ENCODE measurements around the gene ZNF442. TPM values are rescaled to one million over a fixed set of nuclear protein-coding genes. Genes with fewer than 3 reads are reported as not detected.
"Not testable (repeated sequence)": the region's sequence is repeated elsewhere in the genome, so short reads cannot be mapped to it uniquely, and the experiment has no call there.

The ZNF442 gene
- 4.3 TPM for total RNA-seq
- long read RNA-seq, result 0 reads

DNA sequence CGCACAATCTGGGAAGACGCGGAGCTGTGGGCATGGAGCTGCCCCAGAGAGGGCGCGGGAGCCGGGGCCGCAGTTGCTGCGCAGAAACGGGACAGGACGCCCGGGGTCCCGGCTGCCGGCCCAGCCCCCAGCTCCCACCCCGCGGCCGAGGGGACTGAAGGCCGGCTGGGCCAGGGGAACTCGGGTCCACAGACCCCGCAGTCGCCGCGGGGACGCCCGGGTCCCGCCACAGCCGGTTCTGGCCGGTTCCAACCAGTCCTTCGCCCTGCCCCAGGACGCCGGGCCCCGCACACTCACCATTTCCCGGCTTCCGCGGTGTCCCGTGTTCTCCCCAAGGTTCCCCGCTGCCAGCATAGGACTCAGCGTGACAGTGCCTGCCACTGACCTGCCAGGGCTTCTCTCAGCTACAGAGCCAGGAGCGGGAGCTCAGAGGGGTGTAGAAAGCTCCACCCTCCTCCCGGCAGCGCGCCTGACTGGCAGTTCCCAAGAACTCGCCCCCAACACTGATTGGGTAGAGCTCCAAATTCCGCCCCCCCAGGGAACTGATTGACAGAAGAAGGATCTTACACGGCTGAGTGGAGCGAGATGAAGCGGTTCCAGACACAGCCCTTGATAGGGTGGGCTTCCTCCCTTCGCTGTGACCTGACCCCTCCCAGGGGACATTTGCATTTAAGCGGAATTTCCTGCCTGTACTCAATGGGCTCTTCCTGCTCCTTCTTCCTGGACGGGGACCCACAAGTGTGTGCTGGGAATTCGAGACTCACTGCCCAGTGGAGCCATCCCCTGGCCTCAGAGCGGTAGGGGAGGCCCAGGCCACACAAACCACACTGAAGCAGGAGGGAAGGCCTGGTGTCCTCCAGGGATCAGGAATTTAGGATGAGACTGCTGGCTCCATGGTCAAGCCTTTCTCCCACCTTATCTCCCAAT lies at the start of gene ZNF442:
Gene ZNF442 (minus strand): TSS at position 448 of the 927 bp plus-strand sequence. CDS start 2,052 bp downstream, outside the sequence.
- intact Hi-C loops (cut with DNase I), result loop anchor here (1.0 to 10.0 kb wide), 4 partner anchors 33 to 201 kb away; partner anchors contain the start of genes ZNF136, ZNF44 and ZNF563
- DNase-seq (ENCODE audit: low spot score), result peak; percentile 97

DNA sequence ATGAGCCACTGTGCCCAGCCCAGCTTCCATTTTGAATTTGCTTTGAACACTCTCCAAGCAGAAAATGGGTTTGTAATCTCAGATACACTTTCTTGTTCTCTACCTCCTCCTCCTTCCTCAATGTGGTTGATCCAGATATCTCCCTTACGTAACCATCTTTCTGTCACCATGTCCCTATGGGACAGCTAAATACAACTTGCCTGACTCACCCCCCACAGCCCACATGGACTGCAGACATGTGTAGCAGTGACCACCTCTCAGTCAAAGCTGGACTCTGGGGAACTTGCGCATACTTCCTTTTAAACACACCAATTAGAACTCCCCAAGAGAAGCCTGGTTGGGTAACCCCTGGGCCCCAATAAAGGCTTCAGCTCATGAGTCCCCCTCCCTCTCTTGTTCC lies 46.4 kb upstream of the ZNF442 start:
- no peak for DNase-seq (ENCODE audit: low spot score)
- intact Hi-C loops (cut with DNase I), result no loop called here

GRCh38 chr19:12400633-12401502 lies 35.4 kb upstream of the ZNF442 start, which contains the start of gene ZNF799:
TSS of gene ZNF799 (minus strand) at chr19:12401271. CDS start at chr19:12401070, 201 bp downstream.
- intact Hi-C loops (cut with DNase I), result loop anchor here (2.0 kb wide), 2 partner anchors 40 to 96 kb away; partner anchors contain the start of gene ZNF443
- peak; percentile 99 for DNase-seq (ENCODE audit: low spot score)

- not testable (repeated sequence) for DNase-seq (ENCODE audit: low spot score)
- intact Hi-C loops (cut with DNase I), result loop anchor here (2.0 kb wide), 2 partner anchors 41 to 97 kb away; partner anchors contain the start of gene ZNF443
Observed at GRCh38 chr19:12399901-12400632, 34.6 kb upstream of the ZNF442 start.

DNA sequence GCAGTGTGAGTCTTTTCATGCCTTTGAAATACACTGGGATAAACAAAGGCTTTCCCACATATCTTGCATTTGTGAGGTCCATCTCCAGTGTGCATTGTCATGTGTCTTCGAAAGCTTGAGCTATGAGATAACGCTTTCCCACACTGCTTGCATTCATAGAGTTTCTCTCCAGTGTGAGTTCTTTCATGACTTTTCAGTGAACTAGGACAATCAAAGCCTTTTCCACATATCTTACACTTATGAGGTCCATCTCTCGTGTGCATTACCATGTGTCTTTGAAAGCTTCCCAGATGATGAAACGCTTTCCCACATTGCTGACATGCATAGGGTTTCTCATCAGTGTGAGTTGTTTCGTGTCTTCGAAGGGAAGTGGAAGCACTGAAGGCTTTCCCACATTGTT lies 25.7 kb upstream of the ZNF442 start:
- intact Hi-C loops (cut with DNase I); DNase-seq (ENCODE audit: low spot score): not testable (repeated sequence)

DNA sequence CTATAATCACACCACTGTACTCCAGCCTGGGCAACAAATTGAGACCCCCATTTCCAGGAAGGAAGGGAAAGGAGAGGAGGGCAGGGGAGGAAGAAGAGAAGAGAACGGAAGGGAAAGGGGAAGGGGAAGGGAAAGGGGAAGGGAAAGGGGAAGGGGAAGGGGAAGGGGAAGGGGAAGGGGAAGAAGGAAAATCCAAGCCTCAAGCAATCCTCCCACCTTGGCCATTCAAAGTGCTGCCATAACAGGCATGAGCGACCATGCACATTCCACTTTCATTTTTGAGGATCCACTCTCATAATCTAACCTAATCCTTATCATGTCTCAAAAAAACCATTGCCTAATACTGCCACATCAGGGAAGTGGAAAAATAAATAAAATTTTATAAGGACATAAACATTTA lies 20.9 kb upstream of the ZNF442 start:
- intact Hi-C loops (cut with DNase I); DNase-seq (ENCODE audit: low spot score): not testable (repeated sequence)

DNA sequence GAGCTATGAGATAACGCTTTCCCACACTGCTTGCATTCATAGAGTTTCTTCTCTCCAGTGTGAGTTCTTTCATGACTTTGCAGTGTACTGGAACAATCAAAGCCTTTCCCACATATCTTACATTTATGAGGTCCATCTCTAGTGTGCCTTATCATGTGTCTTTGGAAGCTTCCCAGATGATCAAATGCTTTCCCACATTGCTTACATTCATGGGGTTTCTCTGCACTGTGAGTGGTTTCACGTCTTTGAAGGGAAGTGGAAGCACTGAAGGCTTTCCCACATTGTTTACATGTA lies 14.9 kb upstream of the ZNF442 start:
- DNase-seq (ENCODE audit: low spot score), result no peak
- intact Hi-C loops (cut with DNase I), result no loop called here

- intact Hi-C loops (cut with DNase I), result no loop called here
- DNase-seq (ENCODE audit: low spot score), result no peak
Observed at GRCh38 chr19:12379732-12380443, 14.4 kb upstream of the ZNF442 start.

DNA sequence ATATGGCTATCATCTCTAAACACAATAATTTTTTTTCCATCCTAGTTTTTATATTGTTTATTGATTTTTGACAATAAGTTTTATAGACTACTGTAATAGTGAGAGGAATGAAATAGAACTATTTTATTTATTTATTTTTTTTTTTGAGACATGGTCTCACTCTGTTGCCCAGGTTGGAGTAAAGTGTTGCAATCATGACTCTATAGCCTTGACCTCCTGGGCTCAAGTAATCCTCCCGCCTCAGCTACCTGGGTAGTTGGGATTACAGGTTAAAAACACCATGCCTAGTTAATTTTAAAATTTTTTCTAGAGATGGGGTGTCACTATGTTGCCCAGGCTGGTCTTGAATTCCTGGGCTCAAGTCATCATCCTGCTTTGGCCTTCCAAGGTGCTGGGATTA lies 8.5 kb upstream of the ZNF442 start:
- DNase-seq (ENCODE audit: low spot score), result no peak
- intact Hi-C loops (cut with DNase I), result no loop called here

DNA sequence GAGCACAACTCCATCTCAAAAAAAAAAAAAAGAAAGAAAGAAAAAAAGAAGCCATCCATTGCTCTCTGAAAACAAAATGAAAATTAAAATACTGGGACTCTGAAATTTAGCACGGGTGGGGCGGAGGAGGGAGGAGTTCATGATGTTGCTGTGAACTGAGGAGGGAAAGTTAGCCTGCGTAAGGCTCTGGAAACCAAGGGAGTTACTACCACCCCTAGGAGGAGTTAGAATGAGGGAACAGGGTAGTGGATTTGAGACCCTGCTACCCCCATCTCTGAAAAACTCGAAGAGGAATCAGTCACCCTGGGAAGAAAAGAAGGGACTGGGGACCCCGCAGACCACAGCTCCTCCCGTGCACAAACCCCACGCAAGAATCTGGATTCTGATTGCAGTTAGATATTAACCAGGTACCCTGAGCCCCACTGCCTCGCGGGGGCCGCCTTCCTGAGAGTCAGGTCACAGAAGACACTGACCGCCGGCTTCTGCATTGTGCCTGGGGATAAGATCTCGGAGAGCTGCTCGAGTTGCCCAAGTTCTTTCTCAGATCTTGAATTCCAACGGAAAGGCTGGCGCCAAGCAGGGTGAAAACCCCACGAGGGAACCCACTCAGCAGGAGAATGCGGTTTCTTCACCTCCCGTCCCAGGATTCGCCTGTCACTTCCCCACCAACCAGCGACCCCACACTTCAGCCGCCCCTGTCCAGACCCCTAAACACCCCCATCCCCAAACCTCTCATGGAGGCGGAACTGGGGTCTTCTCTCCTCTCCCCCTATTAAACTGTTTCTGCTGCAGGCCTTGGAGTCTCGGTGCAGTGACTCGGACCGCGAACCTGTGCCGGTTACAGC lies 870 bp downstream of the ZNF442 start:
- intact Hi-C loops (cut with DNase I), result loop anchor here (1.0 to 10.0 kb wide), 4 partner anchors 32 to 200 kb away; partner anchors contain the start of genes ZNF136, ZNF44 and ZNF563
- DNase-seq (ENCODE audit: low spot score), result no peak

- intact Hi-C loops (cut with DNase I), result loop anchor here (10.0 kb wide), 2 partner anchors 157 to 197 kb away; partner anchors contain the start of gene ZNF136
- DNase-seq (ENCODE audit: low spot score), result not testable (repeated sequence)
Observed at GRCh38 chr19:12362236-12362635, 3.2 kb downstream of the ZNF442 start.

DNA sequence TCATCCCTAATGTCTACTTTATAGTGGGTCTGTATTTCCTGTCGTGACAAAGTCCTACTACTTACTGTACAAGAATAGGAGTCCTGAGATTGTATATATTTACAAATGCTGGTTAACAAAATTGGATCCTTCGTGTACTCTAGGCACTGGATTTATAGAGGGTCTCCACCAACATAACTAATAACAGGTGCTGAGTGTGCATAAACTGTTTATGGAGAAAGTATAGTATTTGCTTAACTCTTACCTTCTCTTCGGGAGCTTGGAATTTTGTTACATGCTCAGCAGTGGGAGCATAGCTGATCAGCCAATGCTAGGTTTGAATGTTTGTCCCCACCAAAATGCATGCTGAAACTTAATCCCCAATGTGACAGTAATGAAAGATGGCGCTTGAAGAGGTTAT lies 12.1 kb downstream of the ZNF442 start:
- DNase-seq (ENCODE audit: low spot score), result no peak
- intact Hi-C loops (cut with DNase I), result no loop called here

GRCh38 chr19:12350890-12351197 lies 14.6 kb downstream of the ZNF442 start:
- intact Hi-C loops (cut with DNase I), result no loop called here
- no peak for DNase-seq (ENCODE audit: low spot score)

DNA sequence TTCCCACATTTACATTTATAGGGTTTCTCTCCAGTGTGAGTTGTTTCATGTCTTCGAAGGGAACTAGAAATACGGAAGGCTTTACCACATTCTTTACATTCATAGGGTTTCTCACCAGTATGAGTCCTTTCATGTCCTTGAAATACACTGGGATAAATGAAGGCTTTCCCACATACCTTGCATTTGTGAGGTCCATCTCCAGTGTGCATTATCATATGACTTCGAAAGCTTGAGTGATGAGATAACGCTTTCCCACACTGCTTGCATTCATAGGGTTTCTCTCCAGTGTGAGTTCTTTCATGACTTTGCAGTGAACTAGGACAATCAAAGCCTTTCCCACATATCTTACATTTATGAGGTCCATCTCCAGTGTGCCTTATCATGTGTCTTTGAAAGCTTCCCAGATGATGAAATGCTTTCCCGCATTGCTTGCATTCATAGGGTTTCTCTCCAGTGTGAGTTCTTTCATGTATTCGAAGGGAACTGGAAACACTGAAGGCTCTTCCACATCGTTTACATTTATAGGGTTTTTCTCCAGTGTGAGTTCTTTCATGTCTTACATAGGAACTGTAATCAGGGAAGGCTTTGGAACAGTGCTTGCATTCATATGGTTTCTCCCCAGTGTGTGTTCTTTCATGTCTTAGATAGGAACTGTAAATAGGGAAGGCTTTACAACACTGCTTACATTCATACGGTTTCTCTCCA lies 15.1 kb downstream of the ZNF442 start:
- intact Hi-C loops (cut with DNase I), result no loop called here
- no peak for DNase-seq (ENCODE audit: low spot score)

GRCh38 chr19:12346896-12347295 lies 18.6 kb downstream of the ZNF442 start:
- intact Hi-C loops (cut with DNase I), result no loop called here

GRCh38 chr19:12345197-12345596 lies 20.3 kb downstream of the ZNF442 start:
- intact Hi-C loops (cut with DNase I), result no loop called here
- DNase-seq (ENCODE audit: low spot score), result no peak

More at GRCh38 chr19:12346896-12347295, 18.6 kb downstream of the ZNF442 start:
- DNase-seq (ENCODE audit: low spot score), result no peak
